Left lung (tissue), 10 donors: ENCODE measurements around the gene CDH4. TPM values are rescaled to one million over a fixed set of nuclear protein-coding genes. Genes with fewer than 3 reads are reported as not detected.
"Not testable (repeated sequence)": the region's sequence is repeated elsewhere in the genome, so short reads cannot be mapped to it uniquely, and the experiment has no call there.

ENCODE experiments used
- ATAC-seq: fragments of 200-7000 bp; cut with Tn5 transposase; one replicate; pipeline ENCODE4 v1.9.1; 2020; ENCODE audit warnings: moderate library complexity
- DNase-seq, 4 donors: peaks; one replicate each; pipeline ENCODE4 v3.0.0-alpha.2; 2013 to 2020
- H3K27ac ChIP-seq, 2 donors: fragments of 200-600 bp; sonication (generic) in 1 of 2; one replicate each; pipeline versions ENCODE4 v1.5.0 to v1.8.0; 2020 to 2021
- H3K27me3 ChIP-seq, 2 donors: fragments of 200-600 bp; sonication (generic) in 1 of 2; one replicate each; pipeline versions ENCODE4 v1.5.0 to v1.8.0; 2020 to 2021
- H3K36me3 ChIP-seq, 2 donors: fragments of 200-600 bp; sonication (generic) in 1 of 2; one replicate each; pipeline versions ENCODE4 v1.5.0 to v1.8.0; 2020 to 2021
- H3K4me1 ChIP-seq, 2 donors: fragments of 200-600 bp; one replicate each; pipeline ENCODE4 v1.8.0; 2021
- H3K4me3 ChIP-seq, 2 donors: fragments of 200-600 bp; sonication (generic) in 1 of 2; one replicate each; pipeline versions ENCODE4 v1.5.0 to v1.8.0; 2020 to 2021; ENCODE audit warnings: mild to moderate bottlenecking in 1 of 2
- H3K9me3 ChIP-seq, 2 donors: fragments of 200-600 bp; sonication (generic) in 1 of 2; one replicate each; pipeline versions ENCODE4 v1.5.0 to v1.8.0; 2020 to 2021
- intact Hi-C, 2 donors: fragments of 100-400 bp; cut with DNase I; formaldehyde crosslinking; loops; one replicate each; pipeline versions ENCODE4 v1.11.2 to v1.14.2; 2022
- polyA plus RNA-seq, 6 donors: library from polyadenylated mRNA; unstranded; fragments of 120-200 nt; gene quantifications; one replicate each; pipeline ENCODE4 v1.2.1, GENCODE V29; 2013; ENCODE audit not compliant: insufficient read length in 6 of 6
- total RNA-seq, 2 donors: library from RNA; stranded (reverse); fragmentation: NEBNext Ultra II Directional; extraction: Animal tissue kit (Norgen Biotek cat#: 25700); gene quantifications; one replicate each; pipeline ENCODE4 v1.2.1, GENCODE V29; 2021
- TF ChIP-seq, protein P1 (sequence below), 2 donors: fragments of 200-600 bp; sonication (generic) in 1 of 2; IDR thresholded peaks; one replicate each; pipeline versions ENCODE4 v1.5.0 to v1.8.0; 2021; ENCODE audit warnings: antibody characterized with exemption in 2 of 2
- donor health status: DM: no; HTN: yes; CAD: no.
- donor health status: DM: no; HTN: no; CAD: no.

CDH4 gene
- total and polyA plus RNA-seq, 8 donors: 0.24 to 10.8 (median 5.1) TPM

DNA sequence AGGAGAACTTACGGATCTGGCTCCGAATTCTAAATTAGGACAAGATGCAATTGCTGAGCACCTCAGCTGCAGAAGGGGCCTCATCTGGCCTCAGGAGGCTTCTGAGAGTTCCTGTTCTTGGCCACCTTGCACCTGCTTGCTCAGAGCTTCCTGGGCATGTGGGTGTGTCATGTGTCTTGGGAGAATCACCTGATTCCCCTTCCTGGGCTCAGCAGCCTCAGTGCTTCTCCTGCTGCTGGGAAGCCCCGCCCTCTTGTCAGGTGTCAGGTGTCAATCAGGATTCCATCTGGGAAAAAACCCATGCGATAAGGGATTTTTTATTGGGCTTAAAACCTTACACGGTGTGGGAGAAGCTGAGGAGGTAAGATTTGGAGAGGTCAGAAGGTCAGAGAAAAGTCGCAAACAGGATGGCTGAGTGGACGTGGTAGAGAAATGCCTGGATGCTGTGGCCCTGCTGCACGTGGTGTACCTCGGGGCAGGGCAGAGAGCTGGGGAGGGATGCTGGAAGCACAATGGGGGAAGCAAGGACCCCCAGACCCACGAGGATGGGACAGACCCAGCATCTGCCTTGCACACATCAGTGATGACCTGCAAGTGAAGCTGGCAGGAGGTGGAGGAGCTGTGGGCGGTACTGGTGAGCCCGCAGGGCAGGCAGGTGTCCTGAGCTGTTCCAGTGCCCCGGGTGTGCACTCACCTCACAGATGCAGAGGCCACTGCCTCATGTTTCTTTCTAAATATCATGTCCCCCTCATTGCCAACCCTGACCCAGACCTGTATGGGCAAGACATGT, 170.8 kb downstream of the CDH4 start:
- Histone ChIP-seq H3K4me3 (no peak overlapping the region), H3K27ac (no peak overlapping the region), H3K4me1 (no peaks in the 10 kb centered on the region), H3K27me3 (peaks cover 0 to 17% of the 10 kb centered on the region in 2 donors), H3K9me3 (peaks cover 0 to 22% of the 10 kb centered on the region in 2 donors), H3K36me3 (no peaks in the 10 kb centered on the region)
- intact Hi-C loops: no loop called here
- TF ChIP-seq, protein P1, sequence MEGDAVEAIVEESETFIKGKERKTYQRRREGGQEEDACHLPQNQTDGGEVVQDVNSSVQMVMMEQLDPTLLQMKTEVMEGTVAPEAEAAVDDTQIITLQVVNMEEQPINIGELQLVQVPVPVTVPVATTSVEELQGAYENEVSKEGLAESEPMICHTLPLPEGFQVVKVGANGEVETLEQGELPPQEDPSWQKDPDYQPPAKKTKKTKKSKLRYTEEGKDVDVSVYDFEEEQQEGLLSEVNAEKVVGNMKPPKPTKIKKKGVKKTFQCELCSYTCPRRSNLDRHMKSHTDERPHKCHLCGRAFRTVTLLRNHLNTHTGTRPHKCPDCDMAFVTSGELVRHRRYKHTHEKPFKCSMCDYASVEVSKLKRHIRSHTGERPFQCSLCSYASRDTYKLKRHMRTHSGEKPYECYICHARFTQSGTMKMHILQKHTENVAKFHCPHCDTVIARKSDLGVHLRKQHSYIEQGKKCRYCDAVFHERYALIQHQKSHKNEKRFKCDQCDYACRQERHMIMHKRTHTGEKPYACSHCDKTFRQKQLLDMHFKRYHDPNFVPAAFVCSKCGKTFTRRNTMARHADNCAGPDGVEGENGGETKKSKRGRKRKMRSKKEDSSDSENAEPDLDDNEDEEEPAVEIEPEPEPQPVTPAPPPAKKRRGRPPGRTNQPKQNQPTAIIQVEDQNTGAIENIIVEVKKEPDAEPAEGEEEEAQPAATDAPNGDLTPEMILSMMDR (IDR thresholded peaks at IDR 0.05): no peak
- ATAC-seq (no peak), DNase-seq (no peak)

DNA sequence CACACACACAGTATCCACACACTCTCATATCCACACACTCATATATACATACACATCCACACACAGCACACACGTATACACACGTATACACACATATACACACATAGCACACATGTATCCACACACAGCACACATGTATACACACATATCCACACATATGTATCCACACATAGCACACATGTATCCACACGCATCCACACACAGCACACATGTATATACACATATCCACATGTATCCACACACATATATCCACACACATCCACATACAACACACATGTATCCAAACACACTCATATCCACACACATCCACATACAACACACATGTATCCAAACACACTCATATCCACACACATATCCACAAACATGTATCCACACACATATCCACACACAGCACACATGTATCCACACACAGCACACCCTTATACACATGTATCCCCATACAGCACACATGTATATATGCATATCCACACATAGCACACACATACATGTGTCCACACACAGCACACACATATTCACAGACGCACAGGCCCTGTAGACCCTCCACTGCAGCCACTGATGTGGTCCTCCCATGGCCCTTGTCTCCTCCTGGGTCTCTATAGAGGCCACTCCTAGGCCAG, 172.1 kb downstream of the CDH4 start:
- ATAC-seq (no peak), DNase-seq (no peak)
- TF ChIP-seq, protein P1 (IDR thresholded peaks at IDR 0.05): no peak
- Histone ChIP-seq H3K4me1 (no peaks in the 10 kb centered on the region), H3K9me3 (peaks cover 0 to 22% of the 10 kb centered on the region in 2 donors), H3K27ac (no peak overlapping the region), H3K4me3 (no peak overlapping the region), H3K27me3 (peaks cover 0 to 17% of the 10 kb centered on the region in 2 donors), H3K36me3 (no peaks in the 10 kb centered on the region)
- intact Hi-C loops: no loop called here

DNA sequence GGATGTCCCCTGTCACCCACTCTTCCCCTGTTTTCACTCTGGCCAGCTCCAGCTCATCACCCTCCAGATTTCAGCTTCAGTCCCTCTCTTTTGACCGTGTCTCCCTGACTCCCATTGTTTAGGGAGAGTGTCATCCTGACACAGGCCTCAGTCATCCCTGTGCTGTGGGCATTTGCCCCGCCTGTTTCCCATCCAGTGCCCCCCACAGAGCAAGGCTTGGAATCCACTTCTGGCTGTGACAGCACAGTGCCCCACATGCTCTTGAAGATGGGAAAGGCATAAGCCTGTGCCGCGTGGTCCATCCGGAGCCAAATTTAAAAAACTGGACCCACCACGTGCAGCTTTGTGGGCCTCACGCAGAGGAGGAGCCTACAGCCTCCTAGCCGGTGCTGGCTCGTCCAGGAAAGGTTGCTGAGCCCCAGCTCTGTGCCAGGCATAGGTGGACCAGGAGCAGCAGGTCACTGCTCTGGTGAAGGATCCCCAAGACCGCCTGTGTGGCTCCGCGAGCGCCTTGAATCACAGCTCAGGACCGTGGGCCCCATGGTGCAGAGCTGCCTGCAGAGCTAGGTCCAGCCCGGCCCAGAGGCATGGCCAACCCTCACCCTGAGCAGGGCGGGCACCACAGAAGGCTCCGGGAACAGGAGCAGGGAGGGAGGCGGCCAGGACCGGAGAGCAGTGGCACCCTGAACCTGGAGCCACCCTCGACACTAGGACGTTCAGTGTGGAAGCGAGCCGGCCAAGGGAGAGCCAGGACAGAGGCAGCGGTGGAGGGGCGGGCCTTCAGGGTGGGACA, 172.8 kb downstream of the CDH4 start:
- intact Hi-C loops: no loop called here
- peaks cover 0 to 20% of the 10 kb centered on the region in 2 donors for H3K9me3 ChIP-seq
- TF ChIP-seq, protein P1 (IDR thresholded peaks at IDR 0.05): no peak
- no peaks in the 10 kb centered on the region for H3K36me3 ChIP-seq
- no peak for DNase-seq
- no peak for ATAC-seq
- H3K27ac ChIP-seq: no peak overlapping the region
- H3K27me3 ChIP-seq: peaks cover 0 to 16% of the 10 kb centered on the region in 2 donors
- H3K4me1 ChIP-seq: no peaks in the 10 kb centered on the region
- no peak overlapping the region for H3K4me3 ChIP-seq

DNA sequence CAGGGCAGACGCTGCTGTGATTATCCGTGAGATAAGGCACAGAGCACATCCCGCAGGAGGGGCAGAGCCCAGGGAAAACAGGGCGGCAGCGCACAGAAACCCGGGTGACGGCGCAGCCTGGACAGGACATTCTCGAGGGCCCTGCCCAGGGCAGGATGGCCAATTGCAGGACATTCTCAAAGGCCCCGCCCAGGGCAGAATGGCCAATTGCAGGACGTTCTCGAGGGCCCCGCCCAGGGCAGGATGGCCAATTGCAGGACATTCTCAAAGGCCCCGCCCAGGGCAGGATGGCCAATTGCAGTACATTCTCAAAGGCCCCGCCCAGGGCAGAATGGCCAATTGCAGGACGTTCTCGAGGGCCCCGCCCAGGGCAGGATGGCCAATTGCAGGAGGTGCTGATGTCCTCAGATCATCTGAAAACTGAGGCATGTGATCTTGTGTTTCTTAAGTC, 173.5 kb downstream of the CDH4 start:
- ATAC-seq, intact Hi-C loops, H3K4me3 ChIP-seq, H3K36me3 ChIP-seq, H3K27ac ChIP-seq, DNase-seq, H3K4me1 ChIP-seq: not testable (repeated sequence)
- H3K9me3 ChIP-seq: peaks cover 0 to 14% of the 10 kb centered on the region in 2 donors
- H3K27me3 ChIP-seq: peaks cover 0 to 16% of the 10 kb centered on the region in 2 donors

DNA sequence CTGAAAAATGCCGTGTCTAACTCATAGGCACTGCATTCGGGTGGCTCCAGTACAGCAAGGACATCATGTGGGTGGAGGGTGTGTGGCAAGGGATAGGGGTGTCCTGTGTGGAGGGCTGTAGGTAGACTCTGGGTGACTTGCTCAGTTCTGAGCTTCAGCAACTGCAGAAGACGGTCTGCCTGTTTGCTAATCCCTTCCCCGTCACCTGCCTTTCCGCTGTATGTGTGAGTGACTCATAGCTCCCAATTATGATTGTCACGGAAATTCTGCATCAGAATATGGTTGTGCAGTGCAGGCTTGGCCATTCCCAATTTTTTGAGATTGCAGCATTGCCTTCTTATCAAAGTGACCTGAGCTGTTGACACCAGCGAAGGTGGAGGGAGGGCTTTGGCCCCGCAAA, 174.3 kb downstream of the CDH4 start:
- Histone ChIP-seq H3K27me3 (peaks cover 0 to 21% of the 10 kb centered on the region in 2 donors), H3K27ac (no peak overlapping the region), H3K9me3 (peaks cover 0 to 10% of the 10 kb centered on the region in 2 donors), H3K4me1 (no peaks in the 10 kb centered on the region), H3K4me3 (no peak overlapping the region), H3K36me3 (no peaks in the 10 kb centered on the region)
- intact Hi-C loops: no loop called here
- ATAC-seq (no peak), DNase-seq (no peak)
- TF ChIP-seq, protein P1 (IDR thresholded peaks at IDR 0.05): no peak
